Smooth muscle cell (in vitro differentiated cells): ENCODE data around the gene SLC25A10. TPM values are rescaled to one million over a fixed set of nuclear protein-coding genes. Genes with fewer than 3 reads are reported as not detected.

Experiments used
- DNase-seq: peaks from one replicate; lab custom pipeline; 2025; ENCODE audit not compliant: unreplicated experiment; lab: John Stamatoyannopoulos, UW
- H2AFZ ChIP-seq: fragments of 200-600 bp; sonication (generic); 2 replicates; pipeline ENCODE4 v1.6.0; 2016; ENCODE audit warnings: antibody characterized with exemption, low read depth, mild to moderate bottlenecking
- H3F3A ChIP-seq: fragments of 200-600 bp; sonication (generic); 2 replicates; pipeline ENCODE4 v1.6.0; 2017; ENCODE audit warnings: antibody characterized with exemption, low read depth
- H3K27ac ChIP-seq: fragments of 200-600 bp; sonication (generic); 2 replicates; pipeline ENCODE4 v1.5.1; 2016; ENCODE audit warnings: low read depth, mild to moderate bottlenecking
- H3K27me3 ChIP-seq: fragments of 200-600 bp; sonication (generic); 2 replicates; pipeline ENCODE4 v1.6.1; 2016; ENCODE audit warnings: low read depth, mild to moderate bottlenecking
- H3K36me3 ChIP-seq: fragments of 200-600 bp; sonication (generic); 2 replicates; pipeline ENCODE4 v1.5.1; 2016; ENCODE audit warnings: low read depth
- H3K4me1 ChIP-seq: fragments of 200-600 bp; sonication (generic); 2 replicates; pipeline ENCODE4 v1.5.1; 2016; ENCODE audit warnings: low read depth
- H3K4me2 ChIP-seq: fragments of 200-600 bp; sonication (generic); 2 replicates; pipeline ENCODE4 v1.6.0; 2016; ENCODE audit warnings: mild to moderate bottlenecking
- H3K4me3 ChIP-seq: fragments of 200-600 bp; sonication (generic); 2 replicates; pipeline ENCODE4 v1.5.1; 2016; ENCODE audit warnings: mild to moderate bottlenecking
- H3K79me2 ChIP-seq: fragments of 200-600 bp; sonication (generic); 2 replicates; pipeline ENCODE4 v1.6.0; 2016; ENCODE audit warnings: low read depth, mild to moderate bottlenecking
- H3K9ac ChIP-seq: fragments of 200-600 bp; sonication (generic); 2 replicates; pipeline ENCODE4 v1.6.0; 2016; ENCODE audit warnings: low read depth
- H3K9me3 ChIP-seq: fragments of 200-600 bp; sonication (generic); replicated peaks from 2 replicates; pipeline ENCODE4 v1.5.1; 2016; ENCODE audit warnings: low read depth
- H4K20me1 ChIP-seq: fragments of 200-600 bp; sonication (generic); 2 replicates; pipeline ENCODE4 v1.6.0; 2016; ENCODE audit warnings: low read depth
- CTCF ChIP-seq: fragments of 200-600 bp; sonication (generic); IDR thresholded peaks from 2 replicates; pipeline ENCODE4 v1.5.1; 2017; ENCODE audit warnings: borderline replicate concordance, mild to moderate bottlenecking, antibody characterized with exemption; ENCODE audit not compliant: insufficient read depth, poor library complexity, severe bottlenecking
- WGBS: methylation state at CpG from one replicate; pipeline ENCODE4 v1.1.7; 2016; ENCODE audit warnings: low lambda C conversion rate; 5-methylcytosine and 5-hydroxymethylcytosine counted together
- polyA plus RNA-seq: library from polyadenylated mRNA; unstranded; fragments of >200 nt; fragmentation: Nextera tagmentation; extraction: Ambion mirVana; gene quantifications from 2 replicates; pipeline ENCODE4 v1.2.1, GENCODE V29; 2016
- total RNA-seq: library from RNA; depleted of rRNA; stranded (reverse); fragments of >200 nt; gene quantifications from 2 replicates; pipeline ENCODE4 v1.2.3, GENCODE V29; 2014

SLC25A10 gene
- total and polyA plus RNA-seq, 2 experiments from 2014 or later = 8.4 to 13.0 TPM

GRCh38 chr17:81676906-81677305 lies 35.2 kb upstream of the SLC25A10 start:
- H3K36me3 ChIP-seq = no peaks in the 10 kb centered on the region
- H3K4me2 ChIP-seq = no peak overlapping the region
- no peak for DNase-seq
- no peaks in the 10 kb centered on the region for H3K9me3 ChIP-seq
- 96% methylated on average over 17 of the region's 17 CpGs for WGBS
- H3K79me2 ChIP-seq = peaks cover 17% of the 10 kb centered on the region
- peaks cover 4% of the 10 kb centered on the region for H4K20me1 ChIP-seq
- peaks cover 8% of the 10 kb centered on the region for H3F3A ChIP-seq
- no peak overlapping the region for H3K9ac ChIP-seq
- H3K27ac ChIP-seq = no peak overlapping the region
- H3K27me3 ChIP-seq = no peaks in the 10 kb centered on the region
- H3K4me3 ChIP-seq = no peak overlapping the region
- H2AFZ ChIP-seq = no peak overlapping the region
- no peaks in the 10 kb centered on the region for H3K4me1 ChIP-seq
- no peak for TF ChIP-seq CTCF

- DNase-seq = no peak
- peaks cover 16% of the 10 kb centered on the region for H4K20me1 ChIP-seq
- H3K4me3 ChIP-seq = no peak overlapping the region
- H3F3A ChIP-seq = peaks cover 3% of the 10 kb centered on the region
- H3K9me3 ChIP-seq = no peaks in the 10 kb centered on the region
- WGBS = 94% methylated on average over 11 of the region's 11 CpGs
- peaks cover 46% of the 10 kb centered on the region for H3K79me2 ChIP-seq
- no peak overlapping the region for H3K27ac ChIP-seq
- TF ChIP-seq CTCF = no peak
- H3K4me2 ChIP-seq = no peak overlapping the region
- no peaks in the 10 kb centered on the region for H3K27me3 ChIP-seq
- H3K9ac ChIP-seq = no peak overlapping the region
- peaks cover 15% of the 10 kb centered on the region for H3K4me1 ChIP-seq
- H2AFZ ChIP-seq = no peak overlapping the region
- no peaks in the 10 kb centered on the region for H3K36me3 ChIP-seq
These were observed 31.9 kb upstream of the SLC25A10 start for GRCh38 chr17:81680150-81680549.

- H3K4me1 ChIP-seq = peaks cover 18% of the 10 kb centered on the region
- WGBS = 96% methylated on average over 17 of the region's 17 CpGs
- H3K36me3 ChIP-seq = no peaks in the 10 kb centered on the region
- H3K9me3 ChIP-seq = no peaks in the 10 kb centered on the region
- no peak overlapping the region for H3K4me3 ChIP-seq
- H3K9ac ChIP-seq = no peak overlapping the region
- H3K27ac ChIP-seq = no peak overlapping the region
- H3K79me2 ChIP-seq = peaks cover 61% of the 10 kb centered on the region
- H3K27me3 ChIP-seq = no peaks in the 10 kb centered on the region
- no peak overlapping the region for H2AFZ ChIP-seq
- peaks cover 27% of the 10 kb centered on the region for H4K20me1 ChIP-seq
- DNase-seq = no peak
- H3F3A ChIP-seq = no peaks in the 10 kb centered on the region
- H3K4me2 ChIP-seq = no peak overlapping the region
- TF ChIP-seq CTCF = no peak
These were observed 30.4 kb upstream of the SLC25A10 start for GRCh38 chr17:81681672-81682071.

GRCh38 chr17:81682565-81683207 lies 29.4 kb upstream of the SLC25A10 start:
- Histone ChIP-seq H3K9ac (peak overlapping the region; percentile 98), H4K20me1 (peaks cover 37% of the 10 kb centered on the region), H3K27me3 (no peaks in the 10 kb centered on the region), H3K79me2 (peaks cover 71% of the 10 kb centered on the region), H2AFZ (peak overlapping the region; percentile 91), H3F3A (no peaks in the 10 kb centered on the region), H3K4me1 (peaks cover 18% of the 10 kb centered on the region), H3K9me3 (no peaks in the 10 kb centered on the region), H3K4me3 (peak overlapping the region; percentile 98), H3K4me2 (peak overlapping the region; percentile 97), H3K36me3 (no peaks in the 10 kb centered on the region), H3K27ac (peak overlapping the region; percentile 98)
- WGBS = 45% methylated on average over 19 of the region's 19 CpGs
- DNase-seq = no peak
- TF ChIP-seq CTCF = no peak
